Activated naive CD8-positive, alpha-beta T cell treated with anti-CD3 and anti-CD28 coated beads, Interleukin-2, amount 50 U/mL, for 24 hours (primary cell): ENCODE measurements around the gene UTS2.

Experiments
- ATAC-seq: fragments of 150-1000 bp; cut with Tn5 transposase; one replicate; pipeline ENCODE4 v1.10.0; 2021
- DNase-seq: peaks from one replicate; pipeline ENCODE4 v3.0.0; 2021
- H3K27ac Mint-ChIP-seq: one replicate; pipeline ENCODE4 v1.8.0; 2021; ENCODE audit warnings: mild to moderate bottlenecking, mixed read lengths
- H3K27me3 Mint-ChIP-seq: one replicate; pipeline ENCODE4 v1.8.0; 2021; ENCODE audit warnings: mixed read lengths
- H3K36me3 Mint-ChIP-seq: one replicate; pipeline ENCODE4 v1.8.0; 2021; ENCODE audit warnings: low read depth, mixed read lengths
- H3K4me1 Mint-ChIP-seq: one replicate; pipeline ENCODE4 v1.8.0; 2021; ENCODE audit warnings: mixed read lengths
- H3K4me3 Mint-ChIP-seq: one replicate; pipeline ENCODE4 v1.8.0; 2021; ENCODE audit warnings: mild to moderate bottlenecking, moderate library complexity, mixed read lengths
- H3K9me3 Mint-ChIP-seq: one replicate; pipeline ENCODE4 v1.8.0; 2021; ENCODE audit warnings: mixed read lengths

The UTS2 gene

GRCh38 chr1:7852804-7853683 lies at the start of gene UTS2:
Gene UTS2, minus strand, starts transcription at chr1:7853065. Its CDS starts 62 bp downstream, at chr1:7853003.
- H3K4me3 Mint-ChIP-seq, result no peak within 1 kb of the TSS
- ATAC-seq (no peak), DNase-seq (no peak)
- peaks cover 6% of the 10 kb centered on the region for H3K36me3 Mint-ChIP-seq
- H3K27me3 Mint-ChIP-seq, result no peaks in the 10 kb centered on the region
- peaks cover 1% of the 10 kb centered on the region for H3K4me1 Mint-ChIP-seq
- no peaks in the 10 kb centered on the region for H3K9me3 Mint-ChIP-seq
- H3K27ac Mint-ChIP-seq, result no peak within 1 kb of the TSS

GRCh38 chr1:7899741-7900140 lies 46.9 kb upstream of the UTS2 start:
- Mint-ChIP-seq H3K36me3 (peaks cover 3% of the 10 kb centered on the region), H3K4me1 (peaks cover 40% of the 10 kb centered on the region), H3K27ac (peak overlapping the region; percentile 42), H3K27me3 (no peaks in the 10 kb centered on the region), H3K9me3 (no peaks in the 10 kb centered on the region), H3K4me3 (no peak overlapping the region)
- no peak for ATAC-seq
- DNase-seq, result no peak

- ATAC-seq (no peak), DNase-seq (no peak)
- peaks cover 40% of the 10 kb centered on the region for H3K4me1 Mint-ChIP-seq
- H3K27me3 Mint-ChIP-seq, result no peaks in the 10 kb centered on the region
- H3K36me3 Mint-ChIP-seq, result peaks cover 3% of the 10 kb centered on the region
- H3K9me3 Mint-ChIP-seq, result no peaks in the 10 kb centered on the region
- no peak overlapping the region for H3K27ac Mint-ChIP-seq
- no peak overlapping the region for H3K4me3 Mint-ChIP-seq
Observed at GRCh38 chr1:7898962-7899361, 46.1 kb upstream of the UTS2 start.

- no peaks in the 10 kb centered on the region for H3K27me3 Mint-ChIP-seq
- no peak overlapping the region for H3K27ac Mint-ChIP-seq
- no peak for ATAC-seq
- H3K4me3 Mint-ChIP-seq, result no peak overlapping the region
- H3K36me3 Mint-ChIP-seq, result peaks cover 6% of the 10 kb centered on the region
- H3K9me3 Mint-ChIP-seq, result no peaks in the 10 kb centered on the region
- H3K4me1 Mint-ChIP-seq, result peaks cover 33% of the 10 kb centered on the region
- no peak for DNase-seq
Observed at GRCh38 chr1:7896994-7897393, 44.1 kb upstream of the UTS2 start.

GRCh38 chr1:7893529-7894180 lies 40.8 kb upstream of the UTS2 start:
- H3K4me1 Mint-ChIP-seq, result peaks cover 19% of the 10 kb centered on the region
- no peak for DNase-seq
- no peak overlapping the region for H3K4me3 Mint-ChIP-seq
- H3K36me3 Mint-ChIP-seq, result peaks cover 11% of the 10 kb centered on the region
- ATAC-seq, result no peak
- H3K9me3 Mint-ChIP-seq, result no peaks in the 10 kb centered on the region
- H3K27me3 Mint-ChIP-seq, result peaks cover 1% of the 10 kb centered on the region
- no peak overlapping the region for H3K27ac Mint-ChIP-seq

GRCh38 chr1:7891804-7892203 lies 38.9 kb upstream of the UTS2 start:
- no peaks in the 10 kb centered on the region for H3K9me3 Mint-ChIP-seq
- H3K27ac Mint-ChIP-seq, result no peak overlapping the region
- ATAC-seq, result no peak
- H3K4me1 Mint-ChIP-seq, result peaks cover 13% of the 10 kb centered on the region
- H3K27me3 Mint-ChIP-seq, result peaks cover 1% of the 10 kb centered on the region
- H3K36me3 Mint-ChIP-seq, result peaks cover 13% of the 10 kb centered on the region
- no peak for DNase-seq
- H3K4me3 Mint-ChIP-seq, result no peak overlapping the region

GRCh38 chr1:7890853-7891252 lies 38.0 kb upstream of the UTS2 start:
- no peaks in the 10 kb centered on the region for H3K9me3 Mint-ChIP-seq
- ATAC-seq (no peak), DNase-seq (no peak)
- peaks cover 13% of the 10 kb centered on the region for H3K4me1 Mint-ChIP-seq
- H3K27me3 Mint-ChIP-seq, result peaks cover 1% of the 10 kb centered on the region
- H3K36me3 Mint-ChIP-seq, result peaks cover 13% of the 10 kb centered on the region
- no peak overlapping the region for H3K27ac Mint-ChIP-seq
- H3K4me3 Mint-ChIP-seq, result no peak overlapping the region

- Mint-ChIP-seq H3K4me1 (peaks cover 15% of the 10 kb centered on the region), H3K27me3 (peaks cover 4% of the 10 kb centered on the region), H3K9me3 (peaks cover 5% of the 10 kb centered on the region), H3K4me3 (no peak overlapping the region), H3K27ac (no peak overlapping the region), H3K36me3 (peaks cover 12% of the 10 kb centered on the region)
- no peak for DNase-seq
- ATAC-seq, result no peak
Observed at GRCh38 chr1:7888248-7889081, 35.6 kb upstream of the UTS2 start.

- DNase-seq (no peak), ATAC-seq (no peak)
- Mint-ChIP-seq H3K36me3 (peaks cover 10% of the 10 kb centered on the region), H3K27ac (no peak overlapping the region), H3K27me3 (peaks cover 4% of the 10 kb centered on the region), H3K4me1 (peaks cover 11% of the 10 kb centered on the region), H3K9me3 (peaks cover 5% of the 10 kb centered on the region), H3K4me3 (no peak overlapping the region)
Observed at GRCh38 chr1:7886405-7886745, 33.5 kb upstream of the UTS2 start.

- DNase-seq (peak; percentile 47), ATAC-seq (no peak)
- Mint-ChIP-seq H3K36me3 (peaks cover 6% of the 10 kb centered on the region), H3K4me1 (peaks cover 11% of the 10 kb centered on the region), H3K27ac (no peak overlapping the region), H3K4me3 (no peak overlapping the region), H3K9me3 (peaks cover 5% of the 10 kb centered on the region), H3K27me3 (peaks cover 4% of the 10 kb centered on the region)
Observed at GRCh38 chr1:7885513-7886404, 32.9 kb upstream of the UTS2 start.

- no peak overlapping the region for H3K27ac Mint-ChIP-seq
- no peak overlapping the region for H3K4me3 Mint-ChIP-seq
- peaks cover 2% of the 10 kb centered on the region for H3K36me3 Mint-ChIP-seq
- no peak for ATAC-seq
- H3K4me1 Mint-ChIP-seq, result peaks cover 12% of the 10 kb centered on the region
- DNase-seq, result no peak
- peaks cover 5% of the 10 kb centered on the region for H3K9me3 Mint-ChIP-seq
- H3K27me3 Mint-ChIP-seq, result peaks cover 4% of the 10 kb centered on the region
Observed at GRCh38 chr1:7884757-7885156, 31.9 kb upstream of the UTS2 start.

- Mint-ChIP-seq H3K27ac (no peak overlapping the region), H3K36me3 (peaks cover 10% of the 10 kb centered on the region), H3K4me3 (no peak overlapping the region), H3K9me3 (peaks cover 12% of the 10 kb centered on the region), H3K27me3 (peaks cover 1% of the 10 kb centered on the region), H3K4me1 (peaks cover 17% of the 10 kb centered on the region)
- DNase-seq, result no peak
- ATAC-seq, result no peak
Observed at GRCh38 chr1:7879228-7879627, 26.4 kb upstream of the UTS2 start.

- Mint-ChIP-seq H3K9me3 (peaks cover 12% of the 10 kb centered on the region), H3K4me1 (peaks cover 17% of the 10 kb centered on the region), H3K36me3 (peaks cover 12% of the 10 kb centered on the region), H3K27ac (no peak overlapping the region), H3K27me3 (peaks cover 1% of the 10 kb centered on the region), H3K4me3 (no peak overlapping the region)
- no peak for DNase-seq
- ATAC-seq, result no peak
Observed at GRCh38 chr1:7878027-7878426, 25.2 kb upstream of the UTS2 start.
